H1 (cell line): ENCODE data around the gene ARTN. TPM values are rescaled to one million over a fixed set of nuclear protein-coding genes. Genes with fewer than 3 reads are reported as not detected.

Experiments used
- CBX8 ChIP-seq: fragments of 300-800, 300-1000 bp; sonication (generic); IDR thresholded peaks from 2 replicates; pipeline ENCODE4 v1.7.1; 2016; ENCODE audit warnings: low read depth, low read length, borderline replicate concordance
- CEBPB ChIP-seq: IDR thresholded peaks from 2 replicates; pipeline ENCODE4 v1.6.1; 2012; ENCODE audit warnings: low read depth, low read length
- CHD1 ChIP-seq: IDR thresholded peaks from 2 replicates; pipeline ENCODE4 v1.6.1; 2012; ENCODE audit warnings: low read depth, low read length, improper control_type of control experiment
- CHD2 ChIP-seq: IDR thresholded peaks from 2 replicates; pipeline ENCODE4 v1.6.1; 2012; ENCODE audit warnings: low read length, improper control_type of control experiment
- KDM4A ChIP-seq: IDR thresholded peaks from one replicate; pipeline ENCODE4 v1.7.1; 2012; ENCODE audit warnings: low read depth, mild to moderate bottlenecking, moderate library complexity, low read length, inconsistent platforms; ENCODE audit not compliant: severe bottlenecking
- SIX5 ChIP-seq: IDR thresholded peaks from 2 replicates; pipeline ENCODE4 v1.6.1; 2011; ENCODE audit warnings: mild to moderate bottlenecking, low read depth, low read length
- SRF ChIP-seq: IDR thresholded peaks from 2 replicates; pipeline ENCODE4 v1.6.1; 2011; ENCODE audit warnings: mild to moderate bottlenecking, low read depth, low read length, moderate library complexity
- polyA plus RNA-seq, 7 experiments: library from polyadenylated mRNA; depleted of rRNA in 3 of 7; stranded (reverse) in 5 of 7; unstranded in 2 of 7; fragments of >200 nt in 5 of 7; fragments of 200-250 nt in 2 of 7; gene quantifications; 1 replicate in 5 of 7; 2 replicates in 1 of 7; 4 replicates in 1 of 7; pipeline versions ENCODE4 v1.2.1 to v1.2.3, GENCODE V29; 2011 to 2013; ENCODE audit warnings: missing spikeins in 2 of 7, mixed read lengths in 2 of 7
- total RNA-seq: library from RNA; stranded (reverse); fragmentation: NEBNext Ultra II Directional; extraction: Animal tissue kit (Norgen Biotek cat#: 25700); gene quantifications from 2 replicates; pipeline ENCODE4 v1.2.1, GENCODE V29; 2021

Gene ARTN
- total and polyA plus RNA-seq, 2 of the 8 experiments (the other 6 are each of a cell fraction or from before 2014, with no cell fraction given), result 13.5 to 22.7 TPM

GRCh38 chr1:43970502-43970901, 36.9 kb downstream of the ARTN start (continued):
- TF ChIP-seq KDM4A, result no peak
- TF ChIP-seq CEBPB, result no peak
- TF ChIP-seq CBX8, result no peak
- no peak for TF ChIP-seq CHD1
- TF ChIP-seq SRF, result no peak
- no peak for TF ChIP-seq CHD2
- TF ChIP-seq SIX5, result no peak
- TF ChIP-seq, all 59 proteins: peak for 0
